Measurements from ENCODE around the gene TIMM44. TPM values are rescaled to one million over a fixed set of nuclear protein-coding genes. Genes with fewer than 3 reads are reported as not detected.
A peak's percentile ranks its signal among the peaks of the same experiment; 100 is the strongest.

The TIMM44 gene
- total and polyA plus RNA-seq, 9 donors = 29.8 to 110 (median 50.3) TPM

DNA sequence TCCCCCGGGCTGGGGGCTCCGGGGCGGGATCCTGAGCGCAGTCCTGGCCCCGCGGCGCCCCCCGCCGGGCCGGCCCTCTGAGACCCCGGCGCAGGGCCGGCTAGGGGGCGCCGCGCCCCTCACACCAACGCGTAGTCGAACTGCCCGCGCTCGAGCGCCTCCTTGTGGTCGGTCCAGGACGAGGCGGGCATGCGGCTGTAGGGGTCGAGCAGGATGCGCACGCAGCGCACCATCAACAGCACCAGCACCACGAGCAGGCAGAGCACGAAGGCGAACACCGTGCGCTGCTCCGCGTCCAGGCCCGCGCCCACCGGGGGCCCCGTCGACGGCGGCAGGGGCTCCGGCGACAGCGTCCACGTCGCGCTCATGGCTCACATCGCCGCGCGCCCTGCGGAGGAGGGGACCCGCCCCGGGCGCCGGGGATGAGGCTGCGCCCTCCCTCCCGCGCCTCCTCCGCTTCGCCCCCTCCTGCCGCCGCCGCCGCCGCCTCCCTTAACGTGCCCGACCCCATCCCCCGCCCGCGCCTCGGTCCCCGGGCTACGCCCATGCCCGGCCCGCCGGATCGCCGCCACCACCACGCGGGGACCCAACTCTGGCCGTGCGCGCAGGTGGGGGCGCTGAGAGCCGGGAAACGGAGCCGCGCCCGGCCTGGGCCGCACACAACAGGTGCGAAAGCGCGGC is 18.2 kb downstream of the TIMM44 start:
- Histone ChIP-seq H3K27me3 (no peaks in the 10 kb centered on the region), H3K4me3 (peak overlapping the region; percentile 41), H3K27ac (no peak overlapping the region), H3K4me1 (ENCODE audit: insufficient read depth) (peaks cover 45% of the 10 kb centered on the region), H3K36me3 (no peaks in the 10 kb centered on the region), H3K9me3 (no peaks in the 10 kb centered on the region)
- WGBS, 3 donors = 0 to 1% (median 1%) methylated on average over 65 to 98 of the region's 98 CpGs
- intact Hi-C loops (cut with DNase I) = no loop called here
- TF ChIP-seq, protein P1, sequence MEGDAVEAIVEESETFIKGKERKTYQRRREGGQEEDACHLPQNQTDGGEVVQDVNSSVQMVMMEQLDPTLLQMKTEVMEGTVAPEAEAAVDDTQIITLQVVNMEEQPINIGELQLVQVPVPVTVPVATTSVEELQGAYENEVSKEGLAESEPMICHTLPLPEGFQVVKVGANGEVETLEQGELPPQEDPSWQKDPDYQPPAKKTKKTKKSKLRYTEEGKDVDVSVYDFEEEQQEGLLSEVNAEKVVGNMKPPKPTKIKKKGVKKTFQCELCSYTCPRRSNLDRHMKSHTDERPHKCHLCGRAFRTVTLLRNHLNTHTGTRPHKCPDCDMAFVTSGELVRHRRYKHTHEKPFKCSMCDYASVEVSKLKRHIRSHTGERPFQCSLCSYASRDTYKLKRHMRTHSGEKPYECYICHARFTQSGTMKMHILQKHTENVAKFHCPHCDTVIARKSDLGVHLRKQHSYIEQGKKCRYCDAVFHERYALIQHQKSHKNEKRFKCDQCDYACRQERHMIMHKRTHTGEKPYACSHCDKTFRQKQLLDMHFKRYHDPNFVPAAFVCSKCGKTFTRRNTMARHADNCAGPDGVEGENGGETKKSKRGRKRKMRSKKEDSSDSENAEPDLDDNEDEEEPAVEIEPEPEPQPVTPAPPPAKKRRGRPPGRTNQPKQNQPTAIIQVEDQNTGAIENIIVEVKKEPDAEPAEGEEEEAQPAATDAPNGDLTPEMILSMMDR (IDR thresholded peaks at IDR 0.05) = peak; percentile 55 to 78 (median 66)
- TF ChIP-seq EP300 (IDR thresholded peaks at IDR 0.05) = no peak
- TF ChIP-seq POLR2A (IDR thresholded peaks at IDR 0.05) = no peak
- peak; percentile 64 to 87 (median 79) for DNase-seq

DNA sequence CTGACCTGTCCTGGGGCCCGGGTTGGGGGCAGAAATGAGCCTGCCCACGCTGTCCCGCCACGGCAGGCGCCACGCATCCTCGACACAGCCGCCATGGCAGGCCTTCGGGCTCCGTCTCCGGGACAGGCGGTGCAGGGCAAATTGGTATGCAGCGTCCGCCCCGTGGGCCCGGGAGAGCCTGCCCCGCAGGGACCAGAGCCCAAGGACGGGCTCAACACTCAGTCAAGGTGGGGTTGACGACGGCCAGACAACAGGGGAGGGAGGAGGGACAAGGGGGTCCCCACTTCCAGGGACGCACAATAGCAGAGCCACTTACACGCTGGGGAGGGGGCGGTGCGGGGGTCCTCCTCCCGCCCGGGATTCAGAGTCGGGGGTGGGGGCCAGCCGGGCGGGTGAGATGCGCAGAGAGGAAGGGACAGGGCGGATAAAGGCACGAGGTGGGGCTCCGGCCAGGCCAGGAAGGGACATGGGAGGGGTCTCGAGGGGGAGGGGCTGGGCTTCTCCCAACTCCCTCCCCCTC is 18.8 kb downstream of the TIMM44 start:
- no peaks in the 10 kb centered on the region for H3K36me3 ChIP-seq
- intact Hi-C loops (cut with DNase I) = no loop called here
- no peaks in the 10 kb centered on the region for H3K9me3 ChIP-seq
- peak overlapping the region; percentile 41 for H3K4me3 ChIP-seq
- no peak overlapping the region for H3K27ac ChIP-seq
- no peaks in the 10 kb centered on the region for H3K27me3 ChIP-seq
- TF ChIP-seq, protein P1 (IDR thresholded peaks at IDR 0.05) = no peak
- no peak for TF ChIP-seq POLR2A (IDR thresholded peaks at IDR 0.05)
- TF ChIP-seq EP300 (IDR thresholded peaks at IDR 0.05) = no peak
- 27 to 53% (median 38%) methylated on average over 33 to 34 of the region's 34 CpGs for WGBS, 3 donors
- peak in 3 of 5 donors; percentile 36 to 56 (median 54) for DNase-seq
- peaks cover 44% of the 10 kb centered on the region for H3K4me1 ChIP-seq (ENCODE audit: insufficient read depth)

DNA sequence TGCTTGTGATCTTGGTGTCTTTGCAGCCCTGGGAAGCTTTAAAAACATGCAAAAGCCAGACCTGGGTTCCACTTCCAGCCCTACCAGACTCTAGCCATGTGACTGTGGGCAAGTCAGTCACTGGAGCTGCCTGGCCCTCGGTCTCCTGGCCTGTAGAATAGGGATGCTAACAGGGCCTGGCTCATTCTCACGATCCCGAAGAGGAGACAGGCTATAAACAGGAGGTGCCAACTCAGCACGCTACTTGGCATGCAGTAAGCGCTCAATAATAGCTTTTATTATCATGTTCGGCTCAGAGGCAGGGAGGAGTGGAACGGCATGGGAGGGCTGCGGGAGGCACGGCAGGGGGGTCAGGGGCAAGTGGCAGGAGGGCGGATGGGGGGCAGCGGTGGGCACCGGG is 19.2 kb downstream of the TIMM44 start:
- TF ChIP-seq EP300 (IDR thresholded peaks at IDR 0.05) (no peak), POLR2A (IDR thresholded peaks at IDR 0.05) (no peak)
- TF ChIP-seq, protein P1 (IDR thresholded peaks at IDR 0.05) = no peak
- H3K9me3 ChIP-seq = no peaks in the 10 kb centered on the region
- intact Hi-C loops (cut with DNase I) = no loop called here
- no peaks in the 10 kb centered on the region for H3K27me3 ChIP-seq
- WGBS, 3 donors = 58 to 65% (median 62%) methylated on average over 12 of the region's 12 CpGs
- no peaks in the 10 kb centered on the region for H3K36me3 ChIP-seq
- H3K27ac ChIP-seq = no peak overlapping the region
- no peak for DNase-seq
- peak overlapping the region; percentile 41 for H3K4me3 ChIP-seq
- peaks cover 41% of the 10 kb centered on the region for H3K4me1 ChIP-seq (ENCODE audit: insufficient read depth)

- DNase-seq = peak in 3 of 5 donors; percentile 55 to 63 (median 60)
- peaks cover 38% of the 10 kb centered on the region for H3K4me1 ChIP-seq (ENCODE audit: insufficient read depth)
- no peaks in the 10 kb centered on the region for H3K9me3 ChIP-seq
- WGBS, 3 donors = 66 to 84% (median 69%) methylated on average over 29 to 31 of the region's 31 CpGs
- H3K27ac ChIP-seq = no peak overlapping the region
- TF ChIP-seq POLR2A (IDR thresholded peaks at IDR 0.05) (no peak), EP300 (IDR thresholded peaks at IDR 0.05) (no peak)
- TF ChIP-seq, protein P1 (IDR thresholded peaks at IDR 0.05) = no peak
- intact Hi-C loops (cut with DNase I) = no loop called here
- peak overlapping the region; percentile 13 for H3K4me3 ChIP-seq
- no peaks in the 10 kb centered on the region for H3K36me3 ChIP-seq
- no peaks in the 10 kb centered on the region for H3K27me3 ChIP-seq
These were observed 19.9 kb downstream of the TIMM44 start for GRCh38 chr19:7923295-7924191.

Data from ovary (tissue), 9 donors.